ENCODE data around the gene IRGQ. TPM values are rescaled to one million over a fixed set of nuclear protein-coding genes. Genes with fewer than 3 reads are reported as not detected.

The IRGQ gene
- total RNA-seq, 2 donors from 2014 or later, result 24.7 to 25.9 TPM

DNA sequence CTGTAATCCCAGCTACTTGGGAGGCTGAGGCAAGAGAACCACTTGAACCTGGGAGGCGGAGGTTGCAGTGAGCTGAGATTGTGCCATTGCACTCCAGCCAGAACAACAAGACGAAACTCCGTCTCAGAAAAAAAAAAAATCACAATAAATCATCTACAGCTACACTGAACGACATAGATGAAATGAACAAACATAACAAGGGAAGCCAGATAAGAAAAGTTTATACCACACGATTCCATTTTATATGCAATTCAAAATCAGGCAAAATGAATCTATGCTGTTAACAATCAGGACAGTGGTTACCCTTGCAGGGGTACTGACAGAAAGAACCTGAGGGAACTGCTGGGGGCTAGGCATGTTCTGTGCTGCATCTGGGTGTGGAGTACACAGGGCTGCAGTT is 26.3 kb downstream of the IRGQ start:
- Histone ChIP-seq H3K9me3 (no peaks in the 10 kb centered on the region), H3K27me3 (no peaks in the 10 kb centered on the region), H3K4me3 (no peak overlapping the region), H3K4me1 (peaks cover 0 to 6% of the 10 kb centered on the region in 2 donors), H3K36me3 (no peaks in the 10 kb centered on the region), H3K27ac (no peak overlapping the region)
- DNase-seq (ENCODE audit: low spot score), result no peak
- TF ChIP-seq, protein P1, sequence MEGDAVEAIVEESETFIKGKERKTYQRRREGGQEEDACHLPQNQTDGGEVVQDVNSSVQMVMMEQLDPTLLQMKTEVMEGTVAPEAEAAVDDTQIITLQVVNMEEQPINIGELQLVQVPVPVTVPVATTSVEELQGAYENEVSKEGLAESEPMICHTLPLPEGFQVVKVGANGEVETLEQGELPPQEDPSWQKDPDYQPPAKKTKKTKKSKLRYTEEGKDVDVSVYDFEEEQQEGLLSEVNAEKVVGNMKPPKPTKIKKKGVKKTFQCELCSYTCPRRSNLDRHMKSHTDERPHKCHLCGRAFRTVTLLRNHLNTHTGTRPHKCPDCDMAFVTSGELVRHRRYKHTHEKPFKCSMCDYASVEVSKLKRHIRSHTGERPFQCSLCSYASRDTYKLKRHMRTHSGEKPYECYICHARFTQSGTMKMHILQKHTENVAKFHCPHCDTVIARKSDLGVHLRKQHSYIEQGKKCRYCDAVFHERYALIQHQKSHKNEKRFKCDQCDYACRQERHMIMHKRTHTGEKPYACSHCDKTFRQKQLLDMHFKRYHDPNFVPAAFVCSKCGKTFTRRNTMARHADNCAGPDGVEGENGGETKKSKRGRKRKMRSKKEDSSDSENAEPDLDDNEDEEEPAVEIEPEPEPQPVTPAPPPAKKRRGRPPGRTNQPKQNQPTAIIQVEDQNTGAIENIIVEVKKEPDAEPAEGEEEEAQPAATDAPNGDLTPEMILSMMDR (IDR thresholded peaks at IDR 0.05), result no peak

DNA sequence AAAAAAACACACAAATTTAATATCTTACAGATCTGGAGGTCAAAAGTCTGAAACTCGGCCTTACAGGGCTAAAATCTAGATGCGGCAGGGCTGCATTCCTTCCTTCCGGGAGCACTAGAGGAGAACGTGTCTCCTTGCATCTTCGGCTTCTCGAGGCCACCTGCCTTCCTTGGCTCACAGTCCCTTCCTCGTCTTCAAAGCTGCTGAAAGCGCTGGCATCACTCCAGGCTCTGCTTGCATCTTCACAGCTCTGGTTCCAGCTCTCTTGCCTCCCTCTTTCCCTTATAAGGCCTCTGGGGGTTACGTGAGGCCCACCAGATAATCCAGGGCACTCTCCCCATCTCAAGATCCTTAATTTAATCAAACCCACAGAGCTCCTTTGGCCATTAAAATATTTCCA is 31.1 kb downstream of the IRGQ start:
- no peak for DNase-seq (ENCODE audit: low spot score)
- Histone ChIP-seq H3K4me3 (no peak overlapping the region), H3K27me3 (no peaks in the 10 kb centered on the region), H3K9me3 (no peaks in the 10 kb centered on the region), H3K4me1 (peaks cover 0 to 13% of the 10 kb centered on the region in 2 donors), H3K36me3 (peaks cover 13% of the 10 kb centered on the region), H3K27ac (no peak overlapping the region)
- TF ChIP-seq, protein P1 (IDR thresholded peaks at IDR 0.05), result no peak

DNA sequence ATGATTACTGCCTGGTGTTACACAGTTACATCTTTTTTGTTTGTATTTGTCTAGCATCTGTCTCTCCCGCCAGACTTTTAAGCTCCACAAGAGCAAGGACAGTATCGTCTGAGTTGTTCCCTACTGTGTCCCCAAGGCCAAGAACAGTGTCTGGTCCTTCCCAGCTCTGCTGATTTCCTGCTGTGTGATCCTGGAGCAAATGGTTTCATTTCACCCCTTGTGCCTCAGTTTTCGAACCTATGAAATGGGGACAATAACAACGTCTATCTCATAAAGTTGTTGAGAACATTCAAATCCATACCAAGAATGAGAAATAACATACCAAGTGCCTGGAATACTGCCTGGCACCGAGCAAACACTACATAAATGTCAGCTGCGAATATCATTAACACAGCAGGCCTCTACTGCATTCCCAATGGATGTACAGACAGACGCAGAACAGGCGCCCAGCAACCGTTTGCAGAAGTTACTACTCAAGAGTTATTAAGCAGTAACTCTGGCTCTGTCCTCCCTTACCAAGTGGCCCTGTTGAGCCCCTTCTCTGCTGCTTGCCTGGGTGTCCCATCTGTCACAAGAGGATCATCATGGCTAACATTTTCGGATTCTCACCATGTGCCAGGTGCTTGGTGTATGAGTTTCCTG is 32.0 kb downstream of the IRGQ start:
- DNase-seq (ENCODE audit: low spot score), result no peak
- TF ChIP-seq, protein P1 (IDR thresholded peaks at IDR 0.05), result no peak
- Histone ChIP-seq H3K36me3 (peaks cover 17% of the 10 kb centered on the region), H3K9me3 (no peaks in the 10 kb centered on the region), H3K4me1 (peaks cover 0 to 13% of the 10 kb centered on the region in 2 donors), H3K27ac (peak overlapping the region in 1 of 2 donors; percentile 69), H3K4me3 (no peak overlapping the region), H3K27me3 (no peaks in the 10 kb centered on the region)

DNA sequence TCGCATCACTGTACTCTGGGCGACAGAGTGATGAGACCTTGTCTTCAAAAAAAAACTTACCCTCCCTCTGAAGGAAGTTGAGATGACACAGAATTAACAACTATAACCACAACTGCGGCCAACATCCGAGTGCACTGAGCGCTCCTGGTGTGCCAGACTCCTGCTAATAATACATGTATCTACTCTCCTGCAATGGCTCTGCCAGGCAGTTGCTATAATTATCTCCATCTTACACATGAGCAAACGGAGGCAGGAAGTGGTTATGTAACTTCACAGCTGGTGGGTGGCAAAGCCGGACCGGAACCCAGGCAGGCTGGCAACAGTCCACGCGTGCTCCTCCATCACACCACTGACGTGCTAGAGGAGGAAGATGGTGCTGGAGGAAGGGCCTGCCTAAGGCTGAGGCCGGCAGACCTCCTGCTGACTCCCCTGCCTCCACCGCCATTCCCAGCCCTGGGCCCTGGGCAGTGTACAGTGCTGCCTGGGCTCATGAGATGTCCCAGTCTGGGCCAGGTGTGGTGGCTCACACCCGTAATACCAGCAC is 33.2 kb downstream of the IRGQ start:
- H3K4me1 ChIP-seq, result peaks cover 0 to 13% of the 10 kb centered on the region in 2 donors
- DNase-seq (ENCODE audit: low spot score), result peak; percentile 77
- peaks cover 24% of the 10 kb centered on the region for H3K36me3 ChIP-seq
- no peaks in the 10 kb centered on the region for H3K9me3 ChIP-seq
- H3K4me3 ChIP-seq, result no peak overlapping the region
- H3K27ac ChIP-seq, result peak overlapping the region; percentile 69 to 74
- TF ChIP-seq, protein P1 (IDR thresholded peaks at IDR 0.05), result no peak
- no peaks in the 10 kb centered on the region for H3K27me3 ChIP-seq

DNA sequence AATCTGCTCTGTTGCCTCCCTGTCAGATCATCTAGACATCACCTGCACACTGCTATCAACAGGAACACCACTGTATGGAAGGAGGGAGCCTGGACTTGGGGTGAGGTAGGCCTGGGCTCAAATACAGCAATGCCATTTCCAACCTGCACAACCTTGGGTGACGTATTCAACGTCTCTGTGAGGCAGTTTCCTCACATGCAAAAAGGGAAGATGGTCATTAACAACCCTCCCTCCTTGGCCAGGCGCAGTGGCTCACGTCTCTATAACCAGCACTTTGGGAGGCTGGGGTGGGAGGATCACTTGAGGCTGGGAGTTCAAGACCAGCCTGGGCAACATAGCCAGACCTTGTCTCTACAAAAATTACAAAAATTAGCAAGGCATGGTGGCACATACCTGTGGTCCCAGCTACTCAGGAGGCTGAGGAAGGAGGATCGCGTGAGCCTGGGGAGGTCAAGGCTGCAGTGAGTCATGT is 33.7 kb downstream of the IRGQ start:
- Histone ChIP-seq H3K36me3 (peaks cover 25% of the 10 kb centered on the region), H3K4me3 (no peak overlapping the region), H3K27ac (peak overlapping the region; percentile 69 to 74), H3K27me3 (no peaks in the 10 kb centered on the region), H3K4me1 (peaks cover 0 to 13% of the 10 kb centered on the region in 2 donors), H3K9me3 (no peaks in the 10 kb centered on the region)
- DNase-seq (ENCODE audit: low spot score), result no peak
- TF ChIP-seq, protein P1 (IDR thresholded peaks at IDR 0.05), result no peak

All from right atrium auricular region (tissue), 2 donors.